GM12878 (cell line): ENCODE measurements around the gene CREB5. TPM values are rescaled to one million over a fixed set of nuclear protein-coding genes. Genes with fewer than 3 reads are reported as not detected.

Experiments
- ATAC-seq: fragments of 200-7000 bp; cut with Tn5 transposase; 3 replicates; pipeline ENCODE4 v1.9.1; 2020; ENCODE audit warnings: mild to moderate bottlenecking, moderate library complexity
- BruUV-seq: library from RNA; stranded (reverse); fragments of 400-500 nt; replicated peaks from 2 replicates; lab custom pipeline; 2021; lab: Mats Ljungman, UMichigan
- CTCF ChIA-PET: fragments of 300-600 bp; sonication (Branson Sonifier 250); formaldehyde crosslinking; extraction: SDS; loops from one replicate; lab custom pipeline; 2021; ENCODE audit warnings: inconsistent platforms; lab: Yijun Ruan, JAX
- POLR2A ChIA-PET: fragments of 350-600 bp; formaldehyde crosslinking; extraction: SDS; loops from one replicate; lab custom pipeline; 2021; ENCODE audit warnings: inconsistent platforms; lab: Charles Lee
- RAD21 ChIA-PET: fragments of 300-600 bp; sonication (Branson Sonifier 250); formaldehyde crosslinking; loops from one replicate; lab custom pipeline; 2023; ENCODE audit warnings: antibody characterized with exemption; ENCODE audit not compliant: unreplicated experiment; lab: Charles Lee
- SMC1A ChIA-PET: fragments of 300-600 bp; sonication (Branson Sonifier 250); formaldehyde crosslinking; loops from one replicate; lab custom pipeline; 2023; ENCODE audit not compliant: unreplicated experiment, uncharacterized antibody; lab: Charles Lee
- DNase-seq: peaks from one replicate; pipeline ENCODE4 v3.0.0-alpha.2; 2011; ENCODE audit warnings: low read depth, low spot score
- FAIRE-seq: peaks from 3 replicates; lab custom pipeline; 2011; peaks lifted over from hg19 to GRCh38; lab: Jason Lieb, UNC
- H2AFZ ChIP-seq: 2 replicates; pipeline ENCODE4 v1.6.0; 2011; ENCODE audit warnings: low read depth, low read length, control low read depth; ENCODE audit not compliant: control insufficient read depth
- H3K27ac ChIP-seq: 2 replicates; pipeline ENCODE4 v1.5.1; 2011; ENCODE audit warnings: control low read depth; ENCODE audit not compliant: control insufficient read depth, insufficient read depth
- H3K27me3 ChIP-seq, 2 experiments: replicated peaks in 1 of 2; 2 replicates each; pipeline versions ENCODE4 v1.6.0 to v1.6.1; 2011; ENCODE audit warnings: low read length in 1 of 2; ENCODE audit not compliant: control insufficient read depth in 2 of 2, insufficient read depth in 2 of 2
- H3K36me3 ChIP-seq, 2 experiments: 2 replicates each; pipeline ENCODE4 v1.5.1; 2011; ENCODE audit warnings: low read length in 1 of 2; ENCODE audit not compliant: control insufficient read depth in 2 of 2, insufficient read depth in 2 of 2
- H3K4me1 ChIP-seq: 2 replicates; pipeline ENCODE4 v1.6.1; 2011; ENCODE audit warnings: mild to moderate bottlenecking, low read length, moderate library complexity, mixed read lengths; ENCODE audit not compliant: control insufficient read depth, insufficient read depth
- H3K4me2 ChIP-seq: 2 replicates; pipeline ENCODE4 v1.6.0; 2011; ENCODE audit warnings: control low read depth; ENCODE audit not compliant: control insufficient read depth, insufficient read depth
- H3K4me3 ChIP-seq: fragments of 200-600 bp; sonication (generic); 2 replicates; pipeline ENCODE4 v1.5.1; 2016
- H3K79me2 ChIP-seq: 2 replicates; pipeline ENCODE4 v1.6.0; 2011; ENCODE audit warnings: low read length; ENCODE audit not compliant: control insufficient read depth, insufficient read depth
- H3K9ac ChIP-seq: 2 replicates; pipeline ENCODE4 v1.8.0; 2011; ENCODE audit warnings: low read length, control low read depth, mixed read lengths; ENCODE audit not compliant: control insufficient read depth, insufficient read depth
- H3K9me3 ChIP-seq: replicated peaks from 3 replicates; pipeline ENCODE4 v1.5.1; 2011; ENCODE audit warnings: mild to moderate bottlenecking, low read length; ENCODE audit not compliant: control insufficient read depth, insufficient read depth
- H4K20me1 ChIP-seq: 2 replicates; pipeline ENCODE4 v1.6.0; 2011; ENCODE audit not compliant: control insufficient read depth, insufficient read depth
- BCL11A ChIP-seq: IDR thresholded peaks from 2 replicates; pipeline ENCODE4 v1.6.1; 2011; ENCODE audit warnings: low read depth, low read length
- CREM ChIP-seq: IDR thresholded peaks from 2 replicates; pipeline ENCODE4 v1.6.1; 2014; ENCODE audit warnings: antibody characterized with exemption, low read depth
- HSF1 ChIP-seq: fragments of 150-350 bp; IDR thresholded peaks from 2 replicates; pipeline ENCODE4 v1.6.1; 2014; ENCODE audit warnings: mild to moderate bottlenecking, low read depth, low read length
- MEF2A ChIP-seq: IDR thresholded peaks from 2 replicates; pipeline ENCODE4 v1.6.1; 2011; ENCODE audit warnings: low read depth, mild to moderate bottlenecking, low read length, moderate library complexity; ENCODE audit not compliant: insufficient read depth
- MXI1 ChIP-seq: fragments of 150-350 bp; IDR thresholded peaks from 2 replicates; pipeline ENCODE4 v1.6.1; 2011; ENCODE audit warnings: low read depth, mild to moderate bottlenecking, inconsistent platforms, low read length, improper control_type of control experiment
- NBN ChIP-seq: fragments of 450-650 bp; IDR thresholded peaks from 2 replicates; pipeline ENCODE4 v1.6.1; 2016
- PBX3 ChIP-seq: IDR thresholded peaks from 2 replicates; pipeline ENCODE4 v1.6.1; 2011; ENCODE audit warnings: mild to moderate bottlenecking, low read depth, low read length, moderate library complexity; ENCODE audit not compliant: insufficient replicate concordance
- PKNOX1 ChIP-seq: fragments of 450-650 bp; IDR thresholded peaks from 2 replicates; pipeline ENCODE4 v1.6.1; 2016; ENCODE audit warnings: mild to moderate bottlenecking
- PML ChIP-seq: IDR thresholded peaks from 2 replicates; pipeline ENCODE4 v1.6.1; 2012; ENCODE audit warnings: low read length, inconsistent platforms
- POLR2AphosphoS2 ChIP-seq: IDR thresholded peaks from 2 replicates; pipeline ENCODE4 v1.6.1; 2011; ENCODE audit warnings: low read depth, mild to moderate bottlenecking, low read length, improper control_type of control experiment, moderate library complexity
- RAD21 ChIP-seq: IDR thresholded peaks from 2 replicates; pipeline ENCODE4 v1.6.1; 2011; ENCODE audit warnings: mild to moderate bottlenecking, low read depth, low read length, moderate library complexity; ENCODE audit not compliant: insufficient read depth
- SPI1 ChIP-seq: IDR thresholded peaks from 2 replicates; pipeline ENCODE4 v1.6.1; 2011; ENCODE audit warnings: low read depth, mild to moderate bottlenecking, low read length, moderate library complexity, borderline replicate concordance; ENCODE audit not compliant: insufficient read depth
- STAT1 ChIP-seq: fragments of 450-650 bp; conservative IDR thresholded peaks from 2 replicates; pipeline ENCODE4 v1.6.1; 2014; ENCODE audit warnings: antibody characterized with exemption, mild to moderate bottlenecking
- TARDBP ChIP-seq: IDR thresholded peaks from 2 replicates; pipeline ENCODE4 v1.6.1; 2016; ENCODE audit warnings: borderline replicate concordance
- TCF7 ChIP-seq: IDR thresholded peaks from 2 replicates; pipeline ENCODE4 v1.6.1; 2014; ENCODE audit warnings: antibody characterized with exemption, borderline replicate concordance
- ZNF217 ChIP-seq: fragments of 450-650 bp; IDR thresholded peaks from 2 replicates; pipeline ENCODE4 v1.6.1; 2017; ENCODE audit warnings: antibody characterized with exemption, mild to moderate bottlenecking
- ZNF274 ChIP-seq: IDR thresholded peaks from one replicate; pipeline ENCODE4 v1.8.0; 2011; ENCODE audit not compliant: insufficient read length, insufficient read depth
- ZSCAN29 ChIP-seq: fragments of 450-650 bp; IDR thresholded peaks from 2 replicates; pipeline ENCODE4 v1.6.1; 2017; ENCODE audit warnings: mild to moderate bottlenecking, moderate library complexity
- ZZZ3 ChIP-seq: IDR thresholded peaks from 2 replicates; pipeline ENCODE4 v1.6.1; 2011; ENCODE audit warnings: low read depth; ENCODE audit not compliant: control insufficient read depth, insufficient read length
- WGBS: methylation state at CpG from one replicate; pipeline ENCODE4 v1.1.6; 2016; ENCODE audit warnings: low lambda C conversion rate; ENCODE audit not compliant: insufficient replicate concordance, insufficient coverage; ENCODE audit errors: missing lambda C conversion rate; 5-methylcytosine and 5-hydroxymethylcytosine counted together
- in situ Hi-C: fragments of 300-500 bp; cut with MboI; formaldehyde crosslinking; loops from 9 replicates; pipeline ENCODE4 v1.14.3; 2018; ENCODE audit warnings: mixed read lengths
- intact Hi-C: fragments of 100-400 bp; cut with micrococcal nuclease; formaldehyde crosslinking; loops from one replicate; pipeline ENCODE4 v1.14.2; 2022; ENCODE audit not compliant: unreplicated experiment
- polyA plus RNA-seq, 11 experiments: library from polyadenylated mRNA; depleted of rRNA in 4 of 11; unstranded in 6 of 11; stranded (reverse) in 5 of 11; fragments of >200 nt; fragmentation: Nextera tagmentation in 4 of 11; fragmentation: Illumina TruSeq in 1 of 11; extraction: Ambion mirVana in 4 of 11; extraction: Trizol in 1 of 11; gene quantifications; 1 replicate in 1 of 11; 2 replicates in 10 of 11; pipeline versions ENCODE4 v1.2.1 to v1.2.3, GENCODE V29; 2011 to 2016; ENCODE audit warnings: inconsistent platforms in 2 of 11, missing spikeins in 2 of 11, low read depth in 1 of 11
- total RNA-seq, 4 experiments: library from RNA; depleted of rRNA in 3 of 4; stranded (reverse); fragments of >200 nt in 3 of 4; fragmentation: Illumina TruSeq in 1 of 4; extraction: Trizol in 1 of 4; gene quantifications; 2 replicates each; pipeline versions ENCODE4 v1.2.1 to v1.2.3, GENCODE V29; 2013 to 2021
- TF ChIP-seq, protein P1 (sequence below): IDR thresholded peaks from 2 replicates; pipeline ENCODE4 v1.6.1; 2012; ENCODE audit warnings: low read depth, low read length, improper control_type of control experiment

CREB5 gene
- total and polyA plus RNA-seq, 10 of the 15 experiments (the other 5 are each of a cell fraction or from before 2014, with no cell fraction given) = 12.9 to 74.1 (median 53.0) TPM

- H3K9me3 ChIP-seq = no peaks in the 10 kb centered on the region
- H4K20me1 ChIP-seq = no peaks in the 10 kb centered on the region
- ATAC-seq = no peak
- H3K79me2 ChIP-seq = no peaks in the 10 kb centered on the region
- FAIRE-seq = no peak
- WGBS = 59% methylated on average over 1 of the region's 1 CpG
- in situ Hi-C loops (no loop called here), intact Hi-C loops (no loop called here)
- H2AFZ ChIP-seq = no peak overlapping the region
- ChIA-PET RAD21 (interaction anchor here (0.6 kb wide), 1 partner anchor 132 kb away, joined by 4 read pairs; no protein-coding TSS in a partner anchor), SMC1A (interaction anchor here (0.9 to 1.1 kb wide), 3 partner anchors 8 to 12 kb away, joined by 4 to 5 read pairs (median 4); no protein-coding TSS in a partner anchor), POLR2A (interaction anchor here (0.5 kb wide), 1 partner anchor 33 kb away, joined by 3 read pairs; no protein-coding TSS in a partner anchor), CTCF (interaction anchor here (1.4 to 1.6 kb wide), 3 partner anchors 14 to 475 kb away, joined by 3 to 4 read pairs (median 3); no protein-coding TSS in a partner anchor)
- H3K27me3 ChIP-seq = no peaks in the 10 kb centered on the region
- no peaks in the 10 kb centered on the region for H3K36me3 ChIP-seq
- H3K4me3 ChIP-seq = no peak overlapping the region
- no peak overlapping the region for H3K9ac ChIP-seq
- H3K27ac ChIP-seq = no peak overlapping the region
- H3K4me1 ChIP-seq = no peaks in the 10 kb centered on the region
- TF ChIP-seq, protein P1, sequence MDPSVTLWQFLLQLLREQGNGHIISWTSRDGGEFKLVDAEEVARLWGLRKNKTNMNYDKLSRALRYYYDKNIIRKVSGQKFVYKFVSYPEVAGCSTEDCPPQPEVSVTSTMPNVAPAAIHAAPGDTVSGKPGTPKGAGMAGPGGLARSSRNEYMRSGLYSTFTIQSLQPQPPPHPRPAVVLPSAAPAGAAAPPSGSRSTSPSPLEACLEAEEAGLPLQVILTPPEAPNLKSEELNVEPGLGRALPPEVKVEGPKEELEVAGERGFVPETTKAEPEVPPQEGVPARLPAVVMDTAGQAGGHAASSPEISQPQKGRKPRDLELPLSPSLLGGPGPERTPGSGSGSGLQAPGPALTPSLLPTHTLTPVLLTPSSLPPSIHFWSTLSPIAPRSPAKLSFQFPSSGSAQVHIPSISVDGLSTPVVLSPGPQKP = no peak
- TF ChIP-seq STAT1 = no peak
- no peak for TF ChIP-seq ZNF274
- TF ChIP-seq ZNF217 = no peak
- TF ChIP-seq MEF2A = no peak
- no peak for TF ChIP-seq ZSCAN29
- no peak for TF ChIP-seq TARDBP
- no peak for TF ChIP-seq NBN
- no peak for TF ChIP-seq CREM
- no peak for TF ChIP-seq POLR2AphosphoS2
- TF ChIP-seq MXI1 = no peak
- no peak for TF ChIP-seq ZZZ3
- no peak for TF ChIP-seq BCL11A
- no peak for TF ChIP-seq PML
- no peak for TF ChIP-seq PBX3
- TF ChIP-seq TCF7 = no peak
- TF ChIP-seq RAD21 = no peak
- TF ChIP-seq PKNOX1 = no peak
- TF ChIP-seq SPI1 = no peak
- no peak for TF ChIP-seq HSF1
- no TSS peak for BruUV-seq
- H3K4me2 ChIP-seq = no peak overlapping the region
- DNase-seq = no peak
Measured at GRCh38 chr7:28837216-28837615, 424.9 kb downstream of the CREB5 start.
